Mesenchymal stem cell (in vitro differentiated cells and primary cell): ENCODE measurements around the gene SMIM44.

Source experiments
- DNase-seq: peaks from one replicate; pipeline ENCODE4 v3.0.0-alpha.2; 2013
- H2AFZ ChIP-seq: one replicate; pipeline ENCODE4 v1.6.1; 2013; ENCODE audit warnings: low read depth, mild to moderate bottlenecking, control low read depth, inconsistent platforms, low read length, moderate library complexity
- H2AK5ac ChIP-seq: 2 replicates; pipeline ENCODE4 v1.6.1; 2013; ENCODE audit warnings: low read length, moderate library complexity, mild to moderate bottlenecking, inconsistent platforms; ENCODE audit not compliant: severe bottlenecking
- H2BK120ac ChIP-seq: one replicate; pipeline ENCODE4 v1.6.1; 2013; ENCODE audit warnings: low read depth, mild to moderate bottlenecking, inconsistent platforms, low read length, moderate library complexity
- H2BK12ac ChIP-seq, 2 experiments: one replicate each; pipeline ENCODE4 v1.6.1; 2013; ENCODE audit warnings: inconsistent platforms in 2 of 2, low read length in 2 of 2, mild to moderate bottlenecking in 2 of 2, moderate library complexity in 2 of 2, control low read depth in 1 of 2
- H2BK15ac ChIP-seq: one replicate; pipeline ENCODE4 v1.6.1; 2013; ENCODE audit warnings: mild to moderate bottlenecking, low read depth, inconsistent platforms; ENCODE audit not compliant: poor library complexity, severe bottlenecking
- H2BK5ac ChIP-seq: 2 replicates; pipeline ENCODE4 v1.6.1; 2013; ENCODE audit warnings: low read depth, mild to moderate bottlenecking, low read length, control low read depth, inconsistent platforms; ENCODE audit not compliant: poor library complexity, severe bottlenecking
- H3K14ac ChIP-seq, 2 experiments: one replicate each; pipeline ENCODE4 v1.6.1; 2013; ENCODE audit warnings: inconsistent platforms in 2 of 2, low read length in 2 of 2, control low read depth in 1 of 2, mild to moderate bottlenecking in 1 of 2, moderate library complexity in 1 of 2
- H3K18ac ChIP-seq, 2 experiments: one replicate each; pipeline ENCODE4 v1.6.1; 2013; ENCODE audit warnings: inconsistent platforms in 2 of 2, low read length in 2 of 2, control low read depth in 1 of 2, low read depth in 1 of 2, mild to moderate bottlenecking in 1 of 2
- H3K23ac ChIP-seq, 2 experiments: one replicate each; pipeline ENCODE4 v1.6.1; 2013; ENCODE audit warnings: inconsistent platforms in 2 of 2, low read length in 2 of 2, mild to moderate bottlenecking in 2 of 2, moderate library complexity in 2 of 2, control low read depth in 1 of 2
- H3K27ac ChIP-seq: 2 replicates; pipeline ENCODE4 v1.5.1; 2013; ENCODE audit warnings: mild to moderate bottlenecking, moderate library complexity, low read length, control low read depth, inconsistent platforms; ENCODE audit not compliant: poor library complexity, severe bottlenecking
- H3K27me3 ChIP-seq, 2 experiments: 2 replicates each; pipeline versions ENCODE4 v1.6.1 to v1.7.0; 2013; ENCODE audit warnings: low read length in 2 of 2, mild to moderate bottlenecking in 2 of 2, moderate library complexity in 2 of 2, control low read depth in 1 of 2, inconsistent platforms in 1 of 2; ENCODE audit not compliant: control insufficient read depth in 1 of 2, insufficient read depth in 1 of 2
- H3K36me3 ChIP-seq, 2 experiments: 2 replicates each; pipeline versions ENCODE4 v1.6.1 to v1.7.0; 2013; ENCODE audit warnings: low read length in 2 of 2, control low read depth in 1 of 2, inconsistent platforms in 1 of 2, low read depth in 1 of 2, mild to moderate bottlenecking in 1 of 2; ENCODE audit not compliant: insufficient read depth in 2 of 2, control insufficient read depth in 1 of 2
- H3K4ac ChIP-seq, 2 experiments: one replicate each; pipeline ENCODE4 v1.6.1; 2013; ENCODE audit warnings: inconsistent platforms in 2 of 2, low read length in 2 of 2, mild to moderate bottlenecking in 2 of 2, moderate library complexity in 2 of 2, control low read depth in 1 of 2, low read depth in 1 of 2
- H3K4me1 ChIP-seq: 2 replicates; pipeline ENCODE4 v1.6.1; 2013; ENCODE audit warnings: low read depth, low read length, control low read depth; ENCODE audit not compliant: control insufficient read depth, insufficient read depth
- H3K4me2 ChIP-seq: 2 replicates; pipeline ENCODE4 v1.6.1; 2013; ENCODE audit warnings: low read length, mild to moderate bottlenecking, inconsistent platforms; ENCODE audit not compliant: poor library complexity, severe bottlenecking
- H3K4me3 ChIP-seq, 2 experiments: 2 replicates each; pipeline versions ENCODE4 v1.5.1 to v1.7.0; 2013; ENCODE audit warnings: low read length in 2 of 2, mild to moderate bottlenecking in 2 of 2, control low read depth in 1 of 2, low read depth in 1 of 2; ENCODE audit not compliant: insufficient read depth in 1 of 2
- H3K79me1 ChIP-seq: replicated peaks from 2 replicates; pipeline ENCODE4 v1.6.1; 2013; ENCODE audit warnings: mild to moderate bottlenecking, control low read depth, low read length, inconsistent platforms; ENCODE audit not compliant: poor library complexity, severe bottlenecking
- H3K9ac ChIP-seq: 2 replicates; pipeline ENCODE4 v1.7.0; 2013; ENCODE audit warnings: mild to moderate bottlenecking, low read length, moderate library complexity
- H3K9me3 ChIP-seq: 2 replicates; pipeline ENCODE4 v1.7.0; 2013; ENCODE audit warnings: mild to moderate bottlenecking, low read length; ENCODE audit not compliant: control insufficient read depth
- H4K8ac ChIP-seq: one replicate; pipeline ENCODE4 v1.6.1; 2013; ENCODE audit warnings: inconsistent platforms, mild to moderate bottlenecking, low read length, moderate library complexity
- H4K91ac ChIP-seq: one replicate; pipeline ENCODE4 v1.6.1; 2013; ENCODE audit warnings: mild to moderate bottlenecking, low read length, inconsistent platforms
- WGBS: methylation state at CpG from one replicate; pipeline ENCODE4 v1.1.7; 2013; ENCODE audit warnings: mixed read lengths; 5-methylcytosine and 5-hydroxymethylcytosine counted together

Gene SMIM44

DNA sequence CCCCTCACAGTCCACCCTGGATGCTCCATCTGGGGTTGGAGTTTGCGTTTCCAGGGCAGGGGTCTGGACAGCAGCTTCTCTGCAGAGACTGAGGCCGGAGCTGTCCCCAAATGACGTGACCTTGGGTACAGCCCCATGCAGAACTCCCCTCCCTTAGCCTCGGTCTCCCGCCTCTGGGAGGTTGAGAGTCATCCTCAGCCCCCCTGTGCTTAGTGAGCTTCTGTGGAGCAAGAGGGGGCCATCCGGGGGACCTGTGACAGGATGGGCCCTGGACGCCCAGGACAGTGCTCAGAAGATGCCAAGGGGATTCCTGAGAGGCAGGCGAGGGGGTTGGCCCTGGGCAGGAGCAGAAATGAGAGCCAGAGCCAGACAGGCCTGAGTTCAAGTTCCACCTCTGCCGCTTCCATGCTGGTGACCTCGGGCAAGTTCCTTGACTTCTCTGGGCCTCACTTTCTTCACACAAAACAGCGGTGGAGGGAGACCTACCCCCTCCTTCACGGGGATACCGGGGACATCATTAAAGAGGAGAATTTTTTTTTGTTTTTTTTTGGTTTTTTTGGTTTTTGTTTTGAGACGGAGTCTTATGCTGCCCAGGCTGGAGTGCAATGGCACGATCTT is 23.2 kb downstream of the SMIM44 start:
- Histone ChIP-seq H3K4ac (peak overlapping the region in 1 of 2 experiments; percentile 71), H3K4me2 (peak overlapping the region; percentile 44), H2BK15ac (no peak overlapping the region), H2AFZ (no peak overlapping the region), H3K23ac (peak overlapping the region in 1 of 2 experiments; percentile 1), H4K8ac (peak overlapping the region; percentile 70), H3K9ac (no peak overlapping the region), H3K27ac (peak overlapping the region; percentile 17), H3K18ac (peak overlapping the region; percentile 40 to 84), H2BK5ac (peak overlapping the region; percentile 39), H3K9me3 (no peaks in the 10 kb centered on the region), H3K27me3 (no peaks in the 10 kb centered on the region), H3K4me3 (no peak overlapping the region), H2AK5ac (peak overlapping the region; percentile 67), H3K4me1 (peaks cover 51% of the 10 kb centered on the region), H3K36me3 (peaks cover 39 to 46% of the 10 kb centered on the region in 2 experiments), H2BK12ac (peak overlapping the region; percentile 29 to 66), H4K91ac (no peak overlapping the region), H3K14ac (peak overlapping the region in 1 of 2 experiments; percentile 67), H3K79me1 (peaks cover 27% of the 10 kb centered on the region), H2BK120ac (no peak overlapping the region)
- WGBS = 85% methylated on average over 15 of the region's 15 CpGs
- no peak for DNase-seq

DNA sequence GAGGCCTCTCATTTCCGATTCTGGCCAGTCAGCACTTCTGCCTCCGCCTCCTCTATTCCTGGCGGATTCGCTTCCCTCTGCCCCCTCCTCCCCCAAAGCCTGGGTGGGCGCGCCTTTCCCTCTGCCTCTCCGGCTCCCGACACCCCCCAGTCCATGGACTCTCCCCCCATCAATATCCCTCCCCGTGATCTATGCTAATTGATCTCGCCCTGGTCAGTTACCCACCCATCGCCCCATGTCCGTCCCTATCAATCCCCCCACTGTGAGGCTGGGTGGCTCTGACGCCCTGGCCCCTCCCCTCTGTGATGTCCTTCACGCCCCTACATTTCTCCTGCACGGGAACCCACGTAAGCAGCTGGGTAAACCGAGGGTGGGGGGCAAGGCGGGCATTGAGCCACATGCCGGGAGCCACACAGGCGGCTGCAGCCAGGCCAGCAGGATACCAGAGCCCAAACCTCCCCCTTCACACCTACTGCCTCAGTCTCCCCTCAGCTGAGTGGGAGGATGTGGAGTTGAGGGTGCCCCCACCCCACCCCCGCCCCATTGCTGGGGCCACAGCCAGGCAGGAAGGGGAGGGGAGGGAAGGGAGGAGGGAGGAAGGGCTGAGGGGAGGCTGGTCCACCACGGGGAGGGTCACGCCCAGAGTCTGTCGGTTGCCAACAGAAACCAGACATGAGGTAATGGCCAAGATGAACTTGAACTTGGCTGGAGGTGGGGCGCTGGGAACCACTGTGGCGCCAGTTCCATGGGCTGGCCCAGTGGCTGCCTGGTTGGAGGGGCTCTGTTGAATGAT is 24.0 kb downstream of the SMIM44 start:
- peaks cover 45% of the 10 kb centered on the region for H3K4me1 ChIP-seq
- WGBS = 17% methylated on average over 23 of the region's 26 CpGs
- peak overlapping the region; percentile 59 for H3K27ac ChIP-seq
- peaks cover 47 to 54% of the 10 kb centered on the region in 2 experiments for H3K36me3 ChIP-seq
- peak overlapping the region in 1 of 2 experiments; percentile 29 for H3K4me3 ChIP-seq
- no peaks in the 10 kb centered on the region for H3K9me3 ChIP-seq
- H2BK120ac ChIP-seq = peak overlapping the region; percentile 94
- peak overlapping the region; percentile 66 for H3K9ac ChIP-seq
- peaks cover 33% of the 10 kb centered on the region for H3K79me1 ChIP-seq
- H3K27me3 ChIP-seq = no peaks in the 10 kb centered on the region
- DNase-seq = peak; percentile 98
- peak overlapping the region; percentile 75 to 98 for H2BK12ac ChIP-seq
- H3K18ac ChIP-seq = peak overlapping the region; percentile 91 to 99
- H4K8ac ChIP-seq = peak overlapping the region; percentile 93
- H4K91ac ChIP-seq = peak overlapping the region; percentile 95
- H3K14ac ChIP-seq = peak overlapping the region; percentile 38 to 97
- peak overlapping the region in 1 of 2 experiments; percentile 77 for H3K23ac ChIP-seq
- peak overlapping the region; percentile 79 to 99 for H3K4ac ChIP-seq
- peak overlapping the region; percentile 63 for H2AK5ac ChIP-seq
- H2AFZ ChIP-seq = no peak overlapping the region
- H2BK15ac ChIP-seq = peak overlapping the region; percentile 89
- H2BK5ac ChIP-seq = peak overlapping the region; percentile 87
- peak overlapping the region; percentile 75 for H3K4me2 ChIP-seq

DNA sequence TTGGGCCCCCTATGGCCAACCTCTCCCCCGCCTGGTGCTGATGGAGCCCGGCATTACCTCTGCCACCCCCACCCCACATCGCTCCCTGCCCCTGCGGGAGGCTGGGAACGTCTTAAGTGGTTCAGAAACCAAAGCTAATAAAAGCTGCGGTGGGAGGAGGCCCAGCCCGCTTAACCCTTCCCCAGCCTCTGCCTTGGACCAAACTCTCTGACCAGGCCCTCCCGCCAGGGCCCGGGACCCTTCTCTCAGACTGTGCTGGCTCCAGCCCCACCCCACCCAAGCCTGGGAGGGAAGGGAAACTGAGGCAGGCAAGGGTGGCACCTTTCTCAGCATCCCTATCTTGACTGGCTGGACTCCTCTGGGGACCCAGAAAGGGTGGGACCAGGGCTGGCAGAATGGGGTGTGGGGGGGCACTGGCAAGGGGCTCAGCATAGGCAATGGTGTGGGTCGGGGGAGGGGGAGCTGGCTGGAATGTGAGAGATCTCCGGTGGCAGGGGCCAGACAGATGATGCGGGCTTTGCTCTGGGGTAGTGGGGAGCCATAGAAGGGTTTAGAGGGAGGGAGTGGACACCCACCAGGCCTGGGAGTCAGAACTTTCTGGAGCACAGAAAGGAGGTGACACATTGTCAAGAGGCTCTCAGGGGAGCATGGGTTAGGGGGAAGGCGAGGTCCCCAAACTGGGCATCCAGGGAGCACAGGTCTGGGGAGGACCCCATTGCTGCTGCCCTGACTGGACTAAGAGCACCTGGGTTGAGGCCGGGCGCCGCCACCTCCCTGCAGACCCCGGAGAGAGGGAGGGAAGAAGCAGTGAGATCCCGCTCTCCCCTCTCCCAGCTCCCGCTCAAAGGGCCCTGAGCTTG is 24.8 kb downstream of the SMIM44 start:
- Histone ChIP-seq H3K79me1 (peaks cover 37% of the 10 kb centered on the region), H2BK15ac (no peak overlapping the region), H4K91ac (peak overlapping the region; percentile 85), H3K4me1 (peaks cover 38% of the 10 kb centered on the region), H3K9me3 (no peaks in the 10 kb centered on the region), H2BK5ac (peak overlapping the region; percentile 87), H3K18ac (peak overlapping the region; percentile 91 to 99), H3K36me3 (peaks cover 55% of the 10 kb centered on the region in 2 experiments), H2BK12ac (peak overlapping the region; percentile 75 to 99), H3K23ac (no peak overlapping the region), H2AK5ac (peak overlapping the region; percentile 63), H3K4me2 (peak overlapping the region; percentile 75), H3K14ac (peak overlapping the region in 1 of 2 experiments; percentile 26), H3K27ac (peak overlapping the region; percentile 68), H3K4ac (peak overlapping the region; percentile 29 to 99), H4K8ac (peak overlapping the region; percentile 93), H3K27me3 (no peaks in the 10 kb centered on the region), H3K9ac (peak overlapping the region; percentile 66), H2BK120ac (peak overlapping the region; percentile 94), H2AFZ (no peak overlapping the region), H3K4me3 (no peak overlapping the region)
- 22% methylated on average over 15 of the region's 19 CpGs for WGBS
- DNase-seq = peak; percentile 88
